Activated gamma-delta T cell (primary cell): ENCODE measurements around the gene NLGN4Y.

ENCODE experiments used
- DNase-seq: peaks from one replicate; lab custom pipeline; 2025; lab: John Stamatoyannopoulos, UW

NLGN4Y gene

DNA sequence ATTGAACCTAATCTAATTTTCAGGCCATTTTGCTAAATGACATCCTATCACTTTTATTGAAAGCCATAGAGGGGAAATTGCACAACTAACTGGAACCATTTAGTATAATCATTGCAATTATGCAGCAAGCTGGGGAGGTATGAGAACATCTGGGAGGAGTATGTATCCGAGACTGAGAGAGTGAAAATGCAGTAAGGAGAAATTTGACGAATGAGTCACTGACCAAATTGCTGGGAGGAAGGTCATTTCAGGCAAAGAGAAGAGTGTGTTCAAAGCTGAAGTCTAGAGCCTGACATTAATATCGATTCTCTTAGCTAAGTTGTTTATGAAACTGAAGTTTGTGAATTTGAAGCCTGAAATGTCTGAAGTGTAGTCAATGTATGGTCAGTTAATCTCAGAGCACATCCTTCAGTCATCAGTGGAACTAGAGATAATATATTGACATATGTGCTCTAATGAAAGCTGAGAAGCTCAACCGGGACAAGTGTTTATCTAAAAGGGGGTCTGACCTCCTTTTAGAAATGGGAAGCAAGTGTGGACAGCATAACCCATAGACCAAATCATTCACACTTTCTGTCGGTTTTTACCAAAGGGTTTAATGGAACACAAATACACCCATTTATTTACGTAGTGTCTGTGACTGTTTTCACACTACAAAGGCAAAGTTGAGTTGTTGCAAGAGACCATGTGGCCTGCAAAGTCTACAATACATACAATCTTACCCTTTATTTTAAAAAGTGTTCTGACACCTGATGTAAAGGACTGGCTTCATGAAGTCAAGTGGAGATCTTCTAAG lies 120.0 kb downstream of the NLGN4Y start:
- DNase-seq = no peak

DNA sequence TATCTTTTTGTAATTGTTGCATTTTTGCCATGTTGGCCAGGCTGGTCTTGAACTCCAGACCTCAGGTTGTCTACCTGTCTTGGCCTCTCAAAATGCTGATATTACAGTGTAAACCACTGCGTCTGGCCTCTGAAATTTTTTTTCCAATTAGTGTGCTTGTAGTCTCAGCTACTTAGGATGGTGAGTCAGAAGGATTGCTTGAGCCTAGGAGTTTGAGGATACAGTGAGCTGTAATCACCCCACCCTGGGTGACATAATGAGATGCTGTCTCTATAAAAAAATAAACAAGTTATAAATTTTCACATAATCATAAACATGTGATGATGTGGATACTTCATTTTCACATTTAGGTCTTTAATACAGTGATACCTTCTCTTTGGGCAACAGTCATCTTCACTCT lies 154.9 kb downstream of the NLGN4Y start:
- DNase-seq = no peak

DNA sequence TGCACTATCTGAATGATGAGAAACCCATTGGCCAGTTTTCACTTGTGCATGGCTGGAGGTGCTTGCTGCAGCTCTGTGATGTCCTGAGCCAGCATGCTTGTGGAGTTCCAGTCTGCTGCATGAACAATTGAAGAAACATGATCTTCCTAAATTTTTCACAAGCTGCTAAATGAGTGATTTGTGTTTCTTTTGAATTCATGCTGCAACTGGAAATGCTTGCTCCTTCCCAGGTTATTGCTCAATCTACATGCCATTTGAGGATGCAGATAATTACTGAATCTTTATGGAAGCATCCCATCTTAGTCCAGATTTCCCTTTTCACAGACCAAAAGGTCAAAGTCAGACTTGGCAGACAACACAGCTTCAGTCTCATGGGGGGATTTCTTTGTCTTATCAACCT lies 170.2 kb downstream of the NLGN4Y start:
- DNase-seq = no peak

DNA sequence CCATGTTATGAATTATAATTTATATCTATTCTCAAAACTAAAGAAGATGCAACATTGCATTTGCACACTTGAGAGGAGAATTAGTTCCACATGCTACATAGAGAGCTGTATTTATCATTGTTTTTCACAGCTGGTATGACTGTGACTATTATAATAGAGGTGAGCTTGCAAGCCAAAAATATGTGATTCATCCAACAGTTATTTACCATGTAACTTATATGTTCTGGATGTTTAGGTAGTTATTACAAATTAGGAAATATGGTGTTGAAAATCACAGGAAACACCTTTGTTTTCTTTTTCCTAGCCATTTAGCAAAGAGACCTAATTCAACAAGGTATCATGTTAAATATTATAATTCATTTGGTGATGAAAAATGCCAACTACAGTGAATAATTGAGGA lies 183.8 kb downstream of the NLGN4Y start:
- no peak for DNase-seq

DNA sequence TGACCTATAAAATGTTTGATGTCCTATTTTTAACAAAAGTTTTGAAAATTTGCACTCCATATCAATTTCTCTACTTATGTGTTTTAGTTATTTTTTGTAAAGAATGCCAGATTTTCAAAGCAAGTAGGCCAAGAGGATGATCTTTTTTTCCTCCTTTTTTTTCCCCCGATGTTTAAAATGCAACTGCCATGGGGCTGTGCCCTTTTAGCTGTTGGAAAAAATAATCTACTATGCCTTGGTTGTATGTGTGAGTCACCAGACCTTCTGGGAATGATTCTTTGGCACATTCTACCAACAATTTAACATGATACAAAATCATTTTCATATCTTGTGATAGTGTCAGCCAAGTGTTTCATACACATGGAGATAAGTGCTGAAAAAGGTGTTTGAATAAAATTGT lies 217.3 kb downstream of the NLGN4Y start:
- DNase-seq = no peak

DNA sequence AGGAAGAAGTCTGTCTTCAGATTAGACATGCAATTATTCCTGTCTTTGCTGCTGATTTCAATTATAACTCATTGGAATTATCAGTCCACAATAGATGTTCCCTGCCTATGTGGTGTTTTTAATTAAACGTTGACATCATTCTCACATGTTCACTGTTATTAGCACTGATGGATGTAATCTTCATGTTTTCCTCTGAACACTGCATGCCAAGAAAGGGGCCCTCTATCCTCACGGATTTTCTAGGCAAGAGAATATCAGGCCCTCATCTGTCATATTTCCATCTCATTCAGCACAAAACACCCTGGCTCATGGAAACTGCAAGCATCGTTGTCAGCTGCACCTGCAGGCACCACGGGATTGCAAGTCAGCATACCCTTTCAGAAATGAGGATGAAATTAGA lies 224.0 kb downstream of the NLGN4Y start:
- no peak for DNase-seq

DNA sequence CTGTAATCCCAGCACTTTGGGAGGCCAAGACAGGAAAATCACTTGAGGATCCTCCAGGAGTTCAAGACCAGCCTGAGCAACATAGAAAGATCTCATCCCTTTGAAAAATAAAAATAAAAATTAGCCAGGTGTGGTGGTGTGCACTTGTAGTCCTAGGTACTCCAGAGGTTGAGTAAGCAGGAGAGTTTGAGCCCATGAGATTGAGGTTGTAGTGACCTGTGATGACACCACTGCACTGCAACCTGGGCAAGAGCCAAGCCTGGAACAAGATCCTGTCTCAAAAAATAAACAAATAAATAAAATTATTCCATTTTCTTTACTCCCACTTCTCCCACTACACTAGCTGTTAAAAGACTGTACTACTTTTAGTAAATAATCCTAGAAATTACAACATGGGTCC lies 231.2 kb downstream of the NLGN4Y start:
- DNase-seq = no peak

DNA sequence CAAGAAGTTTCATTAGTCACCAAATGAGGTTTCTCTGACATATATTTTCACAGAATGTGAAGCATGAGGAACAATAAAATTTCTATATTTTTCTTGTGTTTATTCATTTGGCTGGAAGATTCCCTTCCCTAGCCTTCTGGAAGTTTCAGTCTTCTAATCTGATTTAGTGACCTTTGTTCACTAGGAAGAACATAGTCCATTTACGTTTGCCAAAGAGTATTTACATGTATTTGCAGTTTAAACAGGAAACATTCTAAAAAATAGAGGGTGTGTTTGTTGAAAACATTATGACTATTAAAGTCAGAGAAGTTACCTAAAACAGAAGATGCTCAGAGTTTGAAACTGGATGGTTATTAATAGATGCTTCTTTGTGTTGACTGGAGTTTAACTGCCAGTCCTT lies 238.6 kb downstream of the NLGN4Y start:
- no peak for DNase-seq

DNA sequence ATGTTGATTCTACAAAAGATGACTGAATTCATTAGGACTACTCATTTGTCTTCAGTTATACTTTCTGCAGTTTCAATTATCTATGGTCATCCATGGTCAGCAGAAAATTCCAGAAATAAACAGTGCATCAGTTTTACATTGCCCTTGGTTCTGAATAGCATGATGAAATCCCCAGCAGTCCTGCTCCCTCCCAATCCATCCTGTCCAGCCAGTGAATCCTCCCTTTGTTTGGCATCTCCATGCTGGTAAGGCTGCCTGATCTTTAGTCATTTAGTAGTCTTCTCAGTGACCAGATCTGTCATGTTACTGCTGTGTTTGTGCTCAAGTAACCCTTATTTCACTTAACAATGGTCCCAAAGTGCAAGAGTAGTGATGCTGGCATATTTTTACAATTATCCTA lies 239.3 kb downstream of the NLGN4Y start:
- no peak for DNase-seq

DNA sequence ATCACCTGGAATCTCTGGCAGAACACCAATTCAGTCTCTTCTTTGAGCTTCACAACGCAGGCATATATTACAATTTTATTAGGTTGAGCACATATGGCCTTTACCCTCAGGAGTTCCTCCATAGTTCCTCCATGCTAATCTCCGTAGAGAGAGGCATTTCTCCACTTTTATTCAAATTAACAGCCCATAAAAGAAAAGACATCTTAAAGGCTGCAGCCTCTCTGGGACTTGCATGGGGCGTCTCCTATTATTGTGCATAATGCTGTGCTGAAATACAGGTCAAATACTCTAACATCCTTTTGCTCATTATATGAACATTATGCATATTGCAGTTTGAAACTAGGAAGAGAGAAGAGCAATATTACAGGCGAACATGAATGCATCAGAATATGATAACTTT lies 253.9 kb downstream of the NLGN4Y start:
- no peak for DNase-seq

DNA sequence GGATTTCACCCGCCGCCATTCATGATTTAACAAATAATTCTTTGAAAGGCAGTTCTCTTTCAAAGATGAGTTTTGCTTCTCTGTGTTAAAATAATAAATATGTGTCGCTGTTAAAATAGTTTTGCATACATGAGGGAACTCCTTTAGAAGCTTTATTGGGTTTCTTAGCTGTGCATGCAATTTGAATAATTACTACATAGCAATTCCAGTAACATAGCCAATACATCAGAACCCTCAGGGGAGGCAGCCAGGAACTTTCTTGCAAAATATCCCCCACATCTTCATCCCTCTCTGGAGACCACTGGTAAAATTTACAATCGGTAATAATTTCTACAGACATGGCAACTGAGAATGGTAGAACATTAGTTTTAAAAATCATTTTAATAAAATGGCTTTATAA lies 268.8 kb downstream of the NLGN4Y start:
- DNase-seq = no peak

DNA sequence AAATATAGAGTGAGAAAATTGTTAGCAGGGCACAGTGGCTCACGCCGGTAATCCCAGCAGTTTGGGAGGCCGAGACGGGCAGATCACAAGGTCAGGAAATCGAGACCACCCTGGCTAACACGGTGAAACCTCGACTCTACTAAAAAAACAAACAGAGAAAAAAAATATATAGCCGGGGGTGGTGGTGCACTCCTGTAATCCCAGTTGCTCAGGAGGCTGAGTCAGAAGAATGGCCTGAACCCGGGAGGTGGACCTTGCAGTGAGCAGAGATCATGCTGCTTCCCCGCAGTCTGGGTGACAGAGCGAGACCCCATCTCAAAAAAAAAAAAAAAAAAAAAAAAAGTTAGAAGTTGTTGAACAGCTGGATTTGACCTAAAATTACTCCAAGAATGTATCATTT lies 269.3 kb downstream of the NLGN4Y start:
- DNase-seq = no peak

DNA sequence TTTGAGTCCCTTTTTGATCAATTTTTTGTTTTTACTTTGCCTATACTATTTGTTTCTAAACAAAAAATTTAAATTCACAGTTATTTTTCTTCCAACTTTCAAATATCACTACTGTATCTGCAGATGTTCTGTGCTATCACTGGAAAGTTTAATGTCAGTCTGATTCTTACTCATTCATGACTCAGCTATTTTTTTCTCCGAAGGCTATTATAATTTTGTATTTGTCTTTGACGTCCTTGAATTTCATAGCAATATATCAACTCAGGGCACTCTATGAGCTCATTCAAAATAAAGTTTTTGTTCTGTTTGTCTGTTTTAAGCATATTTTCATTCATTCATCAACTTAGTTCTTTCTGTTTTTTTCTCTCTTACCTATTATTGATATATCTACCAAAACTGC lies 273.7 kb downstream of the NLGN4Y start:
- no peak for DNase-seq

DNA sequence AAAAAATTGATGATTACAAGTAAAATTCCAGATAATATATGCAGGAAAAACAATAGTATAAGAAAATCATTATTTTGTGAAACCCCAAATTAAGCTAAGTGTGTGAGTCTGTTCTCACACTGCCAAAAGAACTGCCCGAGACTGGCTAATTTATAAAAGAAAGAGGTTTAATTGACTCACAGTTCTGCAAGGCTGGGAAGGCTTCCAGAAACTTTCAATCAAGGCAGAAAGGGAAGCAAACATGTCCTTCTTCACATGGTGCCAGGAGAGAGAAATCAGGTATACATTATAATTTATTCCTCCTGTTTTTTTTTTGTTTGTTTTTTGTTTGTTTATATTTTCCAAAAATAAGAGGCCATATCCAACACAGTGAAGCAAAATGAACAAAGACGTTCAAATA lies 276.8 kb downstream of the NLGN4Y start:
- no peak for DNase-seq

DNA sequence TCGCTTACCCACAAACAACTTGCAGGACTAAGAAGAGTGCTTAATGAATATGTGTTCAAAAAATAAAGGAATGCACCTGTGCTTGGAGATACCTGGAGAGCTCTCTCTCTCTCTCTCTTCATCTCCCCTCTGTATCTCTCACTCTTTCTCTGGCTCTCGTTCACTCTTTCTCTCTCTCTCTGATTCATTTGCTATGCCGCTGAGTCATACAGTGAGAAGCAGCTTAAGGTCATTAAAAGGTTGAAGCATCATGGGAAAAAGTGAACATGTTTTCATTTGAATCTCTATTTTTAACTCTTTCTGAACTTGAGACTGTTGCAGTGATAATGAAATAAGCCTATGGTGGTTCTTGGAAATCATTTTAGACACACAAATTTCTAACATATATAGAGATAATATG lies 277.8 kb downstream of the NLGN4Y start:
- DNase-seq = no peak

DNA sequence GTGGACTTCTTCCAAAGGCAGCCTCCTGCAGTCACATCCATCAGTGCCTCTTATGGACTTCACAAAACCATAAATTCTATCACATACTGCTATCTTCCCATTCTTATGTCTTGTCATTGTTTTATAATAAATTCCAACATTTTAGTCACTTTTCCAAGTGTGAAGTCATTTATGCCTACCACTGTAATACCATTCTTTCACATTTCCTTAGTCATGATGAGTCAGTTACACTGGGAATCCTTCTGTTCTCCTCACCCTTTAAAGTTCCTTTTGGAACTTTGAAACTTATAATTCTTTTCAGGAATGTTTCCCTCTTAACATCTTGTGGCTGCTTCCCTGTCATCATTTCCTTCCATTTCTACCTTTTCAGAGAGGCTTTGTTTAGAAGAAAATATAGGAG lies 279.7 kb downstream of the NLGN4Y start:
- DNase-seq = no peak

DNA sequence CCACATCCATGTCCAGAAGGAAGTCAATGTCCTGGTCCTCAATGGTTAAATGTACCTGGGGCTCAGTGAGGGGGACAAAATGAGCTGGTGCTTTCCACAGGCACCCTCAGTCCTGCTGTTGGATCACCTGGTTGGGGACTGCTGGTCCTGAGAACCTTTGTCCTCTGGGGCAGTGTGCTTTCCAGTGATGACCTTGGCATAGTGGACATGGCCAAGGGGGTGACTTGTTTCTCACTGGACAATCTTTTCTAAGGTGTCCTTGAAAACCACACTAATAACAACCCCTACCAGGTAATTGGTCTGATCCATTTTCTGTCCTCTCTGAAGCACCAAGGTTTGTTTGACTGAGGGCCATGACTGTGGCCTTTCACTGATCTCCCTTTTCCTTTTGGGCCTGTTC lies 294.1 kb downstream of the NLGN4Y start:
- no peak for DNase-seq

DNA sequence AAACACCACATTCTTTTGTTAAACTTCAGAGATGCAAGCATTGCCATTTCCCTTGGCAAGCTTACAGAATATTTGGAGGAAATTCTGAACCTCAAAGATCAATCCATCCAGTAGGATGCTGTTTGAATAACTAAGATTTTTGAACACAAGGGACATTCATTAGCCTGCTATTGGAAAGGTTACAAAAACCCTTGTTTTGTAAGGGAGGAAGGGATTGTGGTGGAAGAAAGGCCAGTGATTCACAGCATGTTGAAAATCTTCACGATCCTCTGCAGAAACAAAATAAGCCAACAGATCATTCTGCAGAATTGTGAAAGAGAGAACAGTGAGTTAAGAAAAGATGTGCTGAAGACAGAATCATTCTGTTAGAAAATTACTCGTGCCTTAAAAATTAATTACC lies 297.9 kb downstream of the NLGN4Y start:
- DNase-seq = no peak

DNA sequence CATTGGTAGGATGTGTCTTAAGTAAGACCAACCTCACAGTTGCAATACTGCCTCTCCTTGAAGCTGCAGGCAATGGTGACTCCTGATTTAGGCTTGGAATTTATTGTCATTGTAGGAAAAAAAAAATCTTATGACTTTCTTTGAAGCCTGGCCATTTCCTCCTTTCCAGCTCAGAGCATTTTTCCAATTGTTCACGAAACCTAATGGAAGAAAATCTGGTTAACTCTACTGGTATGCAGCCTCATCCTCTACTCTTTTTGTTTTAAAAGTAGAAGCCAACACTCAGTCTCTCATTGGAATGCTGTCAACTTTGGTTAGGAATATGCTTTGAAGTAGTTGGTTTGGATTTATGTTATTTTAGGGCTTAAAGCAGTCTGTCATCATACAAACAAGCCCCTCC lies 298.6 kb downstream of the NLGN4Y start:
- DNase-seq = no peak

DNA sequence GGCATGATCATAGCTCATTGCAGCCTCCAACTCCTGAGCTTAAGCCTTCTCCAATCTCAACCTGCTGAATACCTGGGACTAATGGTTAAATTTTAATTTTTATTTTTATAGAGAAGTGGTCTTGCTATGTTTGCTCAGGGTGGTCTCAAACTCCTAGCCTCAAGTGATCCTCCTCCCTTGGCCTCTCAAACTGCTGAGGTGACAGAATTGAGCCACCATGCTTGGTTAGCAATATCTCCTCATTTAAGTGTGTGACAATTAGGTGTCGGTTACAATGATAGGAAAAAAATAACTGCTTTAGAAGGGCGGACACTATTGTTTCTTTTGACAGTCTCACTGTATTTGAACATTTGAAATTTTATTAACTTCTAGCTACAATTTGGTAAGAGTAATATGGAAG lies 300.3 kb downstream of the NLGN4Y start:
- DNase-seq = no peak

DNA sequence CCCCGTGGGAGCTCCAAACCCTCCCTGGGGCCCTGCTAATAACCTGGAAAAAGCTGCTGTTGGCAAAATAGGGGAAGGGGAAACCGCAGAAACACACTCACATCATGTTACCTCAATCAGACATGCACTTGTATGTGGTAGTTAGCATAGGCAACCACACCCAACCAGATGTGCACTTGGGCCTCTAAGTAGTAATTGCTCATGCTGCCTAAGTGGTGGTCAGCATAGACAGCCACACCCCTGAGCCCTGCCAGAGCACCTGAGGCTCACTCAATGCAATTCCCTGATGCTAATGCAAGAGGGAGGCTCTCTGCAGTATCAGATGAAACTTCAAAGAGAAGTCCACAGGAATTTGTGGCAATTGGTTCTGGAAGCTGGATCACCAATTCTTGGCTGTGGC lies 301.4 kb downstream of the NLGN4Y start:
- no peak for DNase-seq

DNA sequence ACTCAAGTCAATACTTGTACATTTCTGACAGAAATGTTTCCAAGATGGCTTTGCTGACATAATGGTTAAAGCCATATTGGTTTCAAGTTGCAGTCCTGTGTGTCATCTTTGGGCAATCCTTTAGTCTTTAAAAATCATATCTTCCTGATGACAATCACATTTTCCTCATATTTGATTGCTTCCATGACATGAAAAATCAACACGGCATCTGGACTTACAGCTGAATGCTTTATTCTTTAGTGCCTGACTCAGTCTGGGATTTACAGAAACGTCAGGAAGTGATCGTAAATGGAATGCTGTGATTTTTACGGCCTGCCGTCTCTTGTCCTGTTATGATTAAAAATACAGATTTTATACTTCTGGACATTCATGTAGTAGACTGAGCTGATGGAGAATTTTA lies 304.2 kb downstream of the NLGN4Y start:
- no peak for DNase-seq

DNA sequence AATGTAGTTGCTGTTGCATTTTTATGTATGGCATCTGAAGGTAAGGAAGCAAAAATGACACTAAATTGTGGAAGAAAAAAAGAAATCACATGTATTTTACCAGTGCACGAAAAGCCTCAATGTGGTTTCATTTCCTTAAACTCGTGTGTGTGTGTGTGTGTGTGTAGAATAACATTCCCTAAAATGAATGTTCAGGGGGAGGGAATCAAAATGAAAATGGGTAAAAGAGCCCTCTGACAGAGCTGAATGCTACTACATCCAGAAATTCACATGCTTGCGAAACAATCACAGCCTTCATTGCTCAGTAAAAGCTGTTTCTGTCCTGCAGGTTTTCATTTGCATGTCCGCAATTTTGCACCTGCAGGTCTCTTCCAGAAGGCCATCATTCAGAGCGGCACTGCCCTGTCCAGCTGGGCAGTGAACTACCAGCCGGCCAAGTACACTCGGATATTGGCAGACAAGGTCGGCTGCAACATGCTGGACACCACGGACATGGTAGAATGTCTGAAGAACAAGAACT lies 305.1 kb downstream of the NLGN4Y start:
- no peak for DNase-seq
